Lower leg skin (tissue), 3 donors: ENCODE data around the gene CACNA1B.

Experiments
- CTCF ChIP-seq, 3 donors: fragments of 450-650 bp; IDR thresholded peaks; one replicate each; pipeline ENCODE4 v1.5.1; 2016; ENCODE audit warnings: antibody characterized with exemption in 3 of 3, mild to moderate bottlenecking in 3 of 3, moderate library complexity in 2 of 3
- POLR2A ChIP-seq, 2 donors: fragments of 450-650 bp; IDR thresholded peaks; one replicate each; pipeline ENCODE4 v1.6.1; 2016 to 2017; ENCODE audit warnings: antibody characterized with exemption in 2 of 2, mild to moderate bottlenecking in 1 of 2, moderate library complexity in 1 of 2

GRCh38 chr9:138072897-138073296, 195.3 kb downstream of the CACNA1B start:
- no peak for TF ChIP-seq CTCF (IDR thresholded peaks at IDR 0.05)
- no peak for TF ChIP-seq POLR2A (IDR thresholded peaks at IDR 0.05)
